Gastroesophageal sphincter (tissue), 4 donors: ENCODE measurements around the gene ABCA5. TPM values are rescaled to one million over a fixed set of nuclear protein-coding genes. Genes with fewer than 3 reads are reported as not detected.

Experiments
- ATAC-seq: fragments of 150-250 bp; one replicate; pipeline ENCODE4 v1.9.1; 2016; ENCODE audit warnings: mild to moderate bottlenecking, moderate library complexity
- H3K27ac ChIP-seq, 4 donors: fragments of 200-600 bp; sonication (generic) in 3 of 4; 1 replicate in 3 of 4; 2 replicates in 1 of 4; pipeline ENCODE4 v1.5.1; 2016 to 2019
- H3K27me3 ChIP-seq: fragments of 200-600 bp; sonication (generic); one replicate; pipeline ENCODE4 v1.5.1; 2019
- H3K36me3 ChIP-seq, 2 donors: fragments of 200-600 bp; sonication (generic); one replicate each; pipeline ENCODE4 v1.5.1; 2019; ENCODE audit warnings: control low read depth in 1 of 2
- H3K4me1 ChIP-seq, 3 donors: fragments of 200-600 bp; sonication (generic); 1 replicate in 2 of 3; 2 replicates in 1 of 3; pipeline ENCODE4 v1.5.1; 2016 to 2019; ENCODE audit warnings: control low read depth in 2 of 3
- H3K4me3 ChIP-seq, 2 donors: fragments of 200-600 bp; sonication (generic); one replicate each; pipeline ENCODE4 v1.5.1; 2019; ENCODE audit warnings: mild to moderate bottlenecking in 1 of 2, moderate library complexity in 1 of 2
- H3K9me3 ChIP-seq, 3 donors: fragments of 200-600 bp; sonication (generic); one replicate each; pipeline ENCODE4 v1.5.1; 2017 to 2019; ENCODE audit warnings: control low read depth in 2 of 3
- CTCF ChIP-seq, 4 experiments: fragments of 200-600 bp in 2 of 4; fragments of 450-650 bp in 2 of 4; sonication (generic) in 1 of 4; IDR thresholded peaks; one replicate each; pipeline ENCODE4 v1.5.1; 2017 to 2019; ENCODE audit warnings: antibody characterized with exemption in 4 of 4, mild to moderate bottlenecking in 2 of 4, moderate library complexity in 2 of 4
- EP300 ChIP-seq: sonication (generic); formaldehyde crosslinking; IDR thresholded peaks from one replicate; pipeline ENCODE4 v1.6.1; 2017; ENCODE audit warnings: antibody characterized with exemption, mild to moderate bottlenecking
- POLR2A ChIP-seq, 2 donors: fragments of 450-650 bp; IDR thresholded peaks; one replicate each; pipeline ENCODE4 v1.6.1; 2017; ENCODE audit warnings: antibody characterized with exemption in 2 of 2, mild to moderate bottlenecking in 2 of 2, moderate library complexity in 1 of 2
- POLR2AphosphoS5 ChIP-seq: sonication (generic); formaldehyde crosslinking; IDR thresholded peaks from one replicate; pipeline ENCODE4 v1.6.1; 2017; ENCODE audit warnings: antibody characterized with exemption
- WGBS, 2 donors: methylation state at CpG; one replicate each; pipeline ENCODE4 v1.1.5; 2018; ENCODE audit warnings: low coverage in 1 of 2; 5-methylcytosine and 5-hydroxymethylcytosine counted together
- total RNA-seq, 4 donors: library from RNA; depleted of rRNA; stranded (reverse); fragments of >200 nt; gene quantifications; one replicate each; pipeline ENCODE4 v1.1.0, GENCODE V29; 2016

The ABCA5 gene
- total RNA-seq, 4 donors from 2014 or later: 9.4 to 42.0 (median 22.0) TPM

- Histone ChIP-seq H3K9me3 (no peaks in the 10 kb centered on the region), H3K4me3 (no peak overlapping the region), H3K4me1 (no peaks in the 10 kb centered on the region), H3K36me3 (peaks cover 0 to 38% of the 10 kb centered on the region in 2 donors), H3K27ac (no peak overlapping the region), H3K27me3 (no peaks in the 10 kb centered on the region)
- no peak for ATAC-seq
- TF ChIP-seq POLR2AphosphoS5 (no peak), CTCF (IDR thresholded peaks at IDR 0.05) (no peak), EP300 (no peak), POLR2A (IDR thresholded peaks at IDR 0.05) (no peak)
- WGBS, 2 donors: 71% methylated on average over 1 of the region's 1 CpG; no CpG with 5 or more reads in 1 of the 2 donors
These were observed 106.8 kb downstream of the ABCA5 start for GRCh38 chr17:69220098-69220497.

- TF ChIP-seq POLR2AphosphoS5 (no peak), CTCF (IDR thresholded peaks at IDR 0.05) (no peak), POLR2A (IDR thresholded peaks at IDR 0.05) (no peak), EP300 (no peak)
- Histone ChIP-seq H3K27me3 (no peaks in the 10 kb centered on the region), H3K36me3 (peaks cover 0 to 38% of the 10 kb centered on the region in 2 donors), H3K4me1 (no peaks in the 10 kb centered on the region), H3K9me3 (no peaks in the 10 kb centered on the region), H3K4me3 (no peak overlapping the region), H3K27ac (no peak overlapping the region)
- ATAC-seq: no peak
- 78 to 81% methylated on average over 3 of the region's 3 CpGs for WGBS, 2 donors
These were observed 107.9 kb downstream of the ABCA5 start for GRCh38 chr17:69218986-69219385.

- Histone ChIP-seq H3K27me3 (no peaks in the 10 kb centered on the region), H3K36me3 (peaks cover 0 to 18% of the 10 kb centered on the region in 2 donors), H3K9me3 (no peaks in the 10 kb centered on the region), H3K4me3 (no peak overlapping the region), H3K4me1 (no peaks in the 10 kb centered on the region), H3K27ac (no peak overlapping the region)
- TF ChIP-seq EP300 (no peak), POLR2AphosphoS5 (no peak), CTCF (IDR thresholded peaks at IDR 0.05) (no peak), POLR2A (IDR thresholded peaks at IDR 0.05) (no peak)
- 100% methylated on average over 2 of the region's 9 CpGs; no CpG with 5 or more reads in 1 of the 2 donors for WGBS, 2 donors
- no peak for ATAC-seq
These were observed 113.7 kb downstream of the ABCA5 start for GRCh38 chr17:69213059-69213813.

GRCh38 chr17:69208640-69209039 lies 118.3 kb downstream of the ABCA5 start:
- H3K4me3 ChIP-seq: no peak overlapping the region
- H3K27me3 ChIP-seq: no peaks in the 10 kb centered on the region
- WGBS, 2 donors: 60 to 97% methylated on average over 1 to 2 of the region's 2 CpGs
- no peaks in the 10 kb centered on the region for H3K4me1 ChIP-seq
- H3K27ac ChIP-seq: no peak overlapping the region
- H3K9me3 ChIP-seq: no peaks in the 10 kb centered on the region
- TF ChIP-seq EP300 (no peak), CTCF (IDR thresholded peaks at IDR 0.05) (no peak), POLR2A (IDR thresholded peaks at IDR 0.05) (no peak), POLR2AphosphoS5 (no peak)
- ATAC-seq: no peak
- peaks cover 0 to 11% of the 10 kb centered on the region in 2 donors for H3K36me3 ChIP-seq

GRCh38 chr17:69207151-69207550 lies 119.8 kb downstream of the ABCA5 start:
- no peak for ATAC-seq
- Histone ChIP-seq H3K27ac (no peak overlapping the region), H3K9me3 (no peaks in the 10 kb centered on the region), H3K4me1 (no peaks in the 10 kb centered on the region), H3K4me3 (no peak overlapping the region), H3K27me3 (no peaks in the 10 kb centered on the region), H3K36me3 (no peaks in the 10 kb centered on the region)
- TF ChIP-seq CTCF (IDR thresholded peaks at IDR 0.05) (no peak), POLR2AphosphoS5 (no peak), EP300 (no peak), POLR2A (IDR thresholded peaks at IDR 0.05) (no peak)
- 72 to 81% methylated on average over 4 of the region's 4 CpGs for WGBS, 2 donors
